ENCODE data around the gene C15orf39.

DNA sequence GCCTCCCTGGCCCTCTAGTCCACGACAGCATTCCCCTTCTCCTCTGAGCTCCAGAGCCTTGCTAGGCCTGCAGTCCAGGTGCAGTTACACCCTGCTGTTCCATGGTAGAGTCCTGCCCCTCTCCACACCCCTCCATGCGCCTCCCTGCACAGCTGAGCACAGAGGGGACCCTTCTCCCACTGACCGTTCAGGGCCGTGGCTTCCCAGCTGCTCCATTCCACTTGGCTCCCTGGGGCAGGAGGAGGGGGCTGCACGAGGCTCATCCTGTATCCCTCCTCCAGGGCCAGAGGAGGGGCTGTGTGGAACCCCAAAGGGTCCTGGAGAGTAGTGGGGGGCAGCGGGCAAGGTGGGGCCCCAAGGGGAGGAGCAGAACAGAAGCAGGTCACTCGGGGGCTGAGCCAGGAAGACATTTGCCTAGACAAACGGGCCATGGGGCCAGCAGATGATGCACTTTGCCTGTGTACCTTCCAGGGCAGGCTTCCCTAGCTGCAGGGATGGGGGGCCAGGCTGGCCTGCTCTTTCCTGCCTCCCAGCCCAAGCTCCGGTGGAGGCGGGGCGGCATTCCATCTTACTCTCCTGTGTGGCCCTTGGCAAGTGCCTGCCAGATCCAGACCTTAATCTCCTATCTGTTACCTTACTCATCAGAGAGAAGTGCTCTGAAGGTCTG, 35.8 kb downstream of the C15orf39 start:
- TF ChIP-seq, protein P1, sequence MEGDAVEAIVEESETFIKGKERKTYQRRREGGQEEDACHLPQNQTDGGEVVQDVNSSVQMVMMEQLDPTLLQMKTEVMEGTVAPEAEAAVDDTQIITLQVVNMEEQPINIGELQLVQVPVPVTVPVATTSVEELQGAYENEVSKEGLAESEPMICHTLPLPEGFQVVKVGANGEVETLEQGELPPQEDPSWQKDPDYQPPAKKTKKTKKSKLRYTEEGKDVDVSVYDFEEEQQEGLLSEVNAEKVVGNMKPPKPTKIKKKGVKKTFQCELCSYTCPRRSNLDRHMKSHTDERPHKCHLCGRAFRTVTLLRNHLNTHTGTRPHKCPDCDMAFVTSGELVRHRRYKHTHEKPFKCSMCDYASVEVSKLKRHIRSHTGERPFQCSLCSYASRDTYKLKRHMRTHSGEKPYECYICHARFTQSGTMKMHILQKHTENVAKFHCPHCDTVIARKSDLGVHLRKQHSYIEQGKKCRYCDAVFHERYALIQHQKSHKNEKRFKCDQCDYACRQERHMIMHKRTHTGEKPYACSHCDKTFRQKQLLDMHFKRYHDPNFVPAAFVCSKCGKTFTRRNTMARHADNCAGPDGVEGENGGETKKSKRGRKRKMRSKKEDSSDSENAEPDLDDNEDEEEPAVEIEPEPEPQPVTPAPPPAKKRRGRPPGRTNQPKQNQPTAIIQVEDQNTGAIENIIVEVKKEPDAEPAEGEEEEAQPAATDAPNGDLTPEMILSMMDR (IDR thresholded peaks at IDR 0.05; ENCODE audit: poor library complexity, severe bottlenecking), result no peak
- TF ChIP-seq TAF1 (IDR thresholded peaks at IDR 0.05; ENCODE audit: low read depth), result no peak

All from neural cell (in vitro differentiated cells).